GM12878 (cell line): Measurements from ENCODE around the gene LMAN2L. TPM values are rescaled to one million over a fixed set of nuclear protein-coding genes. Genes with fewer than 3 reads are reported as not detected.

Experiments
- DPF2 ChIP-seq: fragments of 450-650 bp; IDR thresholded peaks from 2 replicates; pipeline ENCODE4 v1.6.1; 2017; ENCODE audit warnings: mild to moderate bottlenecking
- GATAD2B ChIP-seq: fragments of 450-650 bp; conservative IDR thresholded peaks from 2 replicates; pipeline ENCODE4 v1.6.1; 2017; ENCODE audit warnings: low read depth, mild to moderate bottlenecking, moderate library complexity
- MLLT1 ChIP-seq: fragments of 450-650 bp; IDR thresholded peaks from 2 replicates; pipeline ENCODE4 v1.6.1; 2016; ENCODE audit warnings: mild to moderate bottlenecking
- PML ChIP-seq: IDR thresholded peaks from 2 replicates; pipeline ENCODE4 v1.6.1; 2012; ENCODE audit warnings: low read length, inconsistent platforms
- RAD21 ChIP-seq: IDR thresholded peaks from 2 replicates; pipeline ENCODE4 v1.6.1; 2011; ENCODE audit warnings: mild to moderate bottlenecking, low read depth, low read length, moderate library complexity; ENCODE audit not compliant: insufficient read depth
- SMARCA5 ChIP-seq: fragments of 450-650 bp; IDR thresholded peaks from 2 replicates; pipeline ENCODE4 v1.6.1; 2017; ENCODE audit warnings: mild to moderate bottlenecking
- TCF7 ChIP-seq: IDR thresholded peaks from 2 replicates; pipeline ENCODE4 v1.6.1; 2014; ENCODE audit warnings: antibody characterized with exemption, borderline replicate concordance
- USF1 ChIP-seq: IDR thresholded peaks from 2 replicates; pipeline ENCODE4 v1.6.1; 2011; ENCODE audit warnings: borderline replicate concordance, low read depth, mild to moderate bottlenecking, moderate library complexity, mixed read lengths, low read length; ENCODE audit not compliant: insufficient read depth; ENCODE audit errors: extremely low read length
- ZNF592 ChIP-seq: fragments of 450-650 bp; IDR thresholded peaks from 2 replicates; pipeline ENCODE4 v1.6.1; 2017; ENCODE audit warnings: mild to moderate bottlenecking, moderate library complexity
- polyA plus RNA-seq, 11 experiments: library from polyadenylated mRNA; depleted of rRNA in 4 of 11; unstranded in 6 of 11; stranded (reverse) in 5 of 11; fragments of >200 nt; fragmentation: Nextera tagmentation in 4 of 11; fragmentation: Illumina TruSeq in 1 of 11; extraction: Ambion mirVana in 4 of 11; extraction: Trizol in 1 of 11; gene quantifications; 1 replicate in 1 of 11; 2 replicates in 10 of 11; pipeline versions ENCODE4 v1.2.1 to v1.2.3, GENCODE V29; 2011 to 2016; ENCODE audit warnings: inconsistent platforms in 2 of 11, missing spikeins in 2 of 11, low read depth in 1 of 11
- total RNA-seq, 4 experiments: library from RNA; depleted of rRNA in 3 of 4; stranded (reverse); fragments of >200 nt in 3 of 4; fragmentation: Illumina TruSeq in 1 of 4; extraction: Trizol in 1 of 4; gene quantifications; 2 replicates each; pipeline versions ENCODE4 v1.2.1 to v1.2.3, GENCODE V29; 2013 to 2021

Gene LMAN2L
- total and polyA plus RNA-seq, 10 of the 15 experiments (the other 5 are each of a cell fraction or from before 2014, with no cell fraction given) = 5.7 to 16.3 (median 10.7) TPM

- TF ChIP-seq ZNF592 (no peak), TCF7 (no peak), PML (no peak), DPF2 (no peak), SMARCA5 (no peak), USF1 (no peak), GATAD2B (no peak), RAD21 (no peak), MLLT1 (no peak)
Measured at GRCh38 chr2:96683972-96684820, 55.7 kb downstream of the LMAN2L start (continued).
